Measurements from ENCODE around the gene CCDC102A. TPM values are rescaled to one million over a fixed set of nuclear protein-coding genes. Genes with fewer than 3 reads are reported as not detected.

Gene CCDC102A
- total RNA-seq, 1 experiment from 2014 or later: 8.1 TPM

GRCh38 chr16:57472665-57473060 is 63.7 kb downstream of the CCDC102A start:
- H3K27me3 ChIP-seq (ENCODE audit: insufficient read depth, low read depth): no peaks in the 10 kb centered on the region
- CTCF ChIA-PET: no interaction called here
- no peak overlapping the region for H3K4me3 ChIP-seq
- TF ChIP-seq, protein P1, sequence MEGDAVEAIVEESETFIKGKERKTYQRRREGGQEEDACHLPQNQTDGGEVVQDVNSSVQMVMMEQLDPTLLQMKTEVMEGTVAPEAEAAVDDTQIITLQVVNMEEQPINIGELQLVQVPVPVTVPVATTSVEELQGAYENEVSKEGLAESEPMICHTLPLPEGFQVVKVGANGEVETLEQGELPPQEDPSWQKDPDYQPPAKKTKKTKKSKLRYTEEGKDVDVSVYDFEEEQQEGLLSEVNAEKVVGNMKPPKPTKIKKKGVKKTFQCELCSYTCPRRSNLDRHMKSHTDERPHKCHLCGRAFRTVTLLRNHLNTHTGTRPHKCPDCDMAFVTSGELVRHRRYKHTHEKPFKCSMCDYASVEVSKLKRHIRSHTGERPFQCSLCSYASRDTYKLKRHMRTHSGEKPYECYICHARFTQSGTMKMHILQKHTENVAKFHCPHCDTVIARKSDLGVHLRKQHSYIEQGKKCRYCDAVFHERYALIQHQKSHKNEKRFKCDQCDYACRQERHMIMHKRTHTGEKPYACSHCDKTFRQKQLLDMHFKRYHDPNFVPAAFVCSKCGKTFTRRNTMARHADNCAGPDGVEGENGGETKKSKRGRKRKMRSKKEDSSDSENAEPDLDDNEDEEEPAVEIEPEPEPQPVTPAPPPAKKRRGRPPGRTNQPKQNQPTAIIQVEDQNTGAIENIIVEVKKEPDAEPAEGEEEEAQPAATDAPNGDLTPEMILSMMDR (conservative IDR thresholded peaks at IDR 0.05): no peak
- TF ChIP-seq EZH2 (IDR thresholded peaks at IDR 0.05; ENCODE audit: low read depth): no peak
- intact Hi-C loops (cut with micrococcal nuclease; ENCODE audit: unreplicated experiment): no loop called here
- no peak overlapping the region for H3K4me2 ChIP-seq
- H3K27ac ChIP-seq: no peak overlapping the region
- no peak for DNase-seq
- H3K36me3 ChIP-seq (ENCODE audit: low read depth): peaks cover 12% of the 10 kb centered on the region; the same call in 1 of the 2 replicates
- H3F3A ChIP-seq (ENCODE audit: insufficient read depth, low read depth): no peaks in the 10 kb centered on the region
- no peaks in the 10 kb centered on the region for H3K4me1 ChIP-seq (replicated peaks; ENCODE audit: insufficient read depth)
- POLR2A ChIA-PET (ENCODE audit: unreplicated experiment): no interaction called here
- H3K9me2 ChIP-seq (ENCODE audit: insufficient read depth): no peaks in the 10 kb centered on the region
- BruUV-seq (replicated peaks): no TSS peak
- H3K79me2 ChIP-seq (ENCODE audit: low read depth): no peaks in the 10 kb centered on the region
- H2AFZ ChIP-seq: no peak overlapping the region
- no peaks in the 10 kb centered on the region for H4K20me1 ChIP-seq (ENCODE audit: insufficient read depth)
- no peaks in the 10 kb centered on the region for H3K9me3 ChIP-seq (ENCODE audit: insufficient read depth, low read depth)

GRCh38 chr16:57471852-57472664 is 64.3 kb downstream of the CCDC102A start:
- H3K4me2 ChIP-seq: no peak overlapping the region
- intact Hi-C loops (cut with micrococcal nuclease; ENCODE audit: unreplicated experiment): no loop called here
- no peak for DNase-seq
- BruUV-seq (replicated peaks): no TSS peak
- ChIA-PET POLR2A (ENCODE audit: unreplicated experiment) (no interaction called here), CTCF (no interaction called here)
- no peaks in the 10 kb centered on the region for H3K27me3 ChIP-seq (ENCODE audit: insufficient read depth, low read depth)
- no peak overlapping the region for H3K4me3 ChIP-seq
- H3K9me3 ChIP-seq (ENCODE audit: insufficient read depth, low read depth): no peaks in the 10 kb centered on the region
- no peaks in the 10 kb centered on the region for H3F3A ChIP-seq (ENCODE audit: insufficient read depth, low read depth)
- peaks cover 12% of the 10 kb centered on the region; the same call in 1 of the 2 replicates for H3K36me3 ChIP-seq (ENCODE audit: low read depth)
- no peaks in the 10 kb centered on the region for H4K20me1 ChIP-seq (ENCODE audit: insufficient read depth)
- no peaks in the 10 kb centered on the region for H3K4me1 ChIP-seq (replicated peaks; ENCODE audit: insufficient read depth)
- H2AFZ ChIP-seq: no peak overlapping the region
- H3K27ac ChIP-seq: no peak overlapping the region
- H3K9me2 ChIP-seq (ENCODE audit: insufficient read depth): no peaks in the 10 kb centered on the region
- H3K79me2 ChIP-seq (ENCODE audit: low read depth): no peaks in the 10 kb centered on the region
- TF ChIP-seq, protein P1 (conservative IDR thresholded peaks at IDR 0.05): no peak
- no peak for TF ChIP-seq EZH2 (IDR thresholded peaks at IDR 0.05; ENCODE audit: low read depth)

DNA sequence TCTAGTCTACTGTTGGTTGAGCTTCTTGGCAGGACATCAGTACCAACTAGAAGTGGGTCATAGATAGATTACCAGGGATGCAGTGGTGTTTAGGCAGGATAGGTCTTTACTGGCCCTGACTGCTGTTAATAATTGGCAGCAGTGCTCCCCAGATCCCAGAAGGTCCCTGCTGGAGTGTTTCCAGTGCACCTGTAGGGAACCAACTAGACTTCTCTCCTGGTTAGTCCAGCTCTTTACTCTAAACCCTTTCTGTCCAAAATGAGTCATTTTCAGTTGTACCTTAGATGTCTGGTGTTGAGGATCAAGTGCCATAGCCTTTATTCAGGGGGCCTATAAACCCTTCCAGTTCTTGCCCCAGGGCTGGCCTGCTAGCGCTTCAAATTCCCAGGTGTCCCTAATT is 65.2 kb downstream of the CCDC102A start:
- intact Hi-C loops (cut with micrococcal nuclease; ENCODE audit: unreplicated experiment): no loop called here
- CTCF ChIA-PET: no interaction called here
- no TSS peak for BruUV-seq (replicated peaks)

More for the DNA sequence above, 65.2 kb downstream of the CCDC102A start:
- Histone ChIP-seq H3K9me3 (ENCODE audit: insufficient read depth, low read depth) (no peaks in the 10 kb centered on the region), H2AFZ (no peak overlapping the region), H3K4me3 (no peak overlapping the region), H3K27ac (no peak overlapping the region), H4K20me1 (ENCODE audit: insufficient read depth) (no peaks in the 10 kb centered on the region), H3K4me2 (no peak overlapping the region), H3K27me3 (ENCODE audit: insufficient read depth, low read depth) (no peaks in the 10 kb centered on the region), H3K36me3 (ENCODE audit: low read depth) (peaks cover 12% of the 10 kb centered on the region; the same call in 1 of the 2 replicates), H3K79me2 (ENCODE audit: low read depth) (no peaks in the 10 kb centered on the region), H3K9me2 (ENCODE audit: insufficient read depth) (no peaks in the 10 kb centered on the region), H3F3A (ENCODE audit: insufficient read depth, low read depth) (no peaks in the 10 kb centered on the region), H3K4me1 (replicated peaks; ENCODE audit: insufficient read depth) (no peaks in the 10 kb centered on the region)
- no peak for TF ChIP-seq EZH2 (IDR thresholded peaks at IDR 0.05; ENCODE audit: low read depth)
- TF ChIP-seq, protein P1 (conservative IDR thresholded peaks at IDR 0.05): no peak
- DNase-seq: no peak
- POLR2A ChIA-PET (ENCODE audit: unreplicated experiment): no interaction called here
